HEK293T (cell line): Measurements from ENCODE around the gene GABRB1.

ENCODE experiments used
- ARNT ChIP-seq: fragments of 450-650 bp; IDR thresholded peaks from 2 replicates; pipeline ENCODE4 v1.6.1; 2017; ENCODE audit warnings: mild to moderate bottlenecking
- FOXA1 ChIP-seq: fragments of 450-650 bp; IDR thresholded peaks from 2 replicates; pipeline ENCODE4 v1.6.1; 2016; ENCODE audit warnings: mild to moderate bottlenecking
- NFRKB ChIP-seq: fragments of 450-650 bp; IDR thresholded peaks from 2 replicates; pipeline ENCODE4 v1.6.1; 2016; ENCODE audit warnings: mild to moderate bottlenecking, moderate library complexity
- PKNOX1 ChIP-seq: fragments of 450-650 bp; IDR thresholded peaks from 2 replicates; pipeline ENCODE4 v1.6.1; 2016
- SP1 ChIP-seq: fragments of 450-650 bp; IDR thresholded peaks from 2 replicates; pipeline ENCODE4 v1.6.1; 2017
- SUZ12 ChIP-seq: fragments of 450-650 bp; IDR thresholded peaks from 2 replicates; pipeline ENCODE4 v1.6.1; 2016; ENCODE audit warnings: mild to moderate bottlenecking

DNA sequence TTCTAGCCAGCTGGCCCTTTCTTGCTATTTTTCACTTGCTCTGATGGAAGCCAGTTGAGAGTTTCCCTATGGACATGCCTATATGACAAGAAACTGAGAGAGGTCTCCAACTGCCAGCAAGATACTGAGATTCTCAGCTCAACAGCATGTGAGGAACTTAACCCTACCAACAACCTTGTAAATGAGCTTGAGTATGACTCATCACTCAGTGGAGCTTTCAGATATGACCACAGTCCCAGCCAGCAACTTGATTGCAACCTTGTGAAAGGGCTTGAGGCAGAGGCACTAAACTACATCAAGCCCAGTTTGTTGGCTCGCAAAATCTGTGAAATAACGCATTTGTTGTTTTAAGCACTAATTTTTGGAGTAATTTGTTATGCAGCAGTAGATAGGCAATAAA lies 256.4 kb downstream of the GABRB1 start:
- TF ChIP-seq ARNT (no peak), SP1 (no peak), NFRKB (no peak), FOXA1 (no peak), SUZ12 (no peak), PKNOX1 (no peak)
